Measurements from ENCODE around the gene PLAAT1.

The PLAAT1 gene

DNA sequence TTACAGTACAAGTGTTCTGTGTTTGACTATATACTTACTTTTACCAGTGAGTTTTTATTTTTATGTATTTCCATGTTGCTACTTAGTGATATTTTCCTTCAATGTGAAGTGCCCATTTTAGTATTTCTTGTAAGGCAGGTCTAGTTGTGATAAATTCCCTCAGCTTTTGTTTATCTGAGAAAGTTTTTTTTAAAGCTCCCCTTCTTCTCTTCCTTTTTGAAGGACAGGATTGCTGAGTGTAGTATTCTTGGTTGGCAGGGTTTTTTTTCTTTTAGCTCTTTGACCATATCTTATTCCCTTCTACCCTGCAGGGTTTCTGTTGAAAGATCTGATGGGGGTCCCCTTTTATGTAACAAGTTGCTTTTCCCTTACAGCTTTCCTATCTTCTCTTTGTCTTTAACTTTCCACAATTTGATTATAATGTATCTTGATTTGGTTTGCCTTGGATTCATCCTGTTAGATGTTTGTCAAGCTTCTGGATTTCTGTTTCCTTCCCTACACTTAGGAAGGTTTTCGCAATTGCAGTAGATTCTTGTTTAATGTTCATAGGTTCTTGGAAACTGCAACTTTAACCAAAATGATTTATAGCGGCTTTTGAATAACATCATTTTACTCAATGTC, 7.9 kb downstream of the PLAAT1 start:
- 100% methylated on average over 1 of the region's 2 CpGs; no CpG with 5 or more reads in 1 of the 2 experiments for WGBS, 2 experiments

DNA sequence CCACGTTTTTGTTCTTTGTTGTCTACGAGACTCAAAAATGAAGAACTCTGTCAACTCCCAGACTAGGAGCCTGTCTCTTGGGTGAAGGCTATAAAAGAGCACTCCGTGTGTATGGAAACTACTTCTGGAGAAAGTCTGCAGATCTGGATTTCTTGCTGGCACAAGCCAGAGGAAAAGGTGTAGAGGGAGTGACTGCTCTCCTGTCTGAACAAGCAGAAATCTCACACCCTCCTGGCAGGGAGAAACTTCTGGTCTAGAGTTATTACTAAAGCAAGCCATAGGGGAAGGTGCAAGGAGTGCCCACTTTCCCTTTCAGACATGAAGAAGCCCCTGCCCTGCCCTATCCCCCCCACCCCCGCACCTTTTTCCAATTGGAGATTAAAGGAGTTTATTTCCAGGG, 9.5 kb downstream of the PLAAT1 start:
- H3K36me3 ChIP-seq (ENCODE audit: control insufficient read depth, insufficient read depth, low read length) = no peaks in the 10 kb centered on the region
- H3K27me3 ChIP-seq (ENCODE audit: control insufficient read depth, insufficient read depth, low read length, poor library complexity, severe bottlenecking) = no peaks in the 10 kb centered on the region
- no peaks in the 10 kb centered on the region for H3K4me1 ChIP-seq (ENCODE audit: control insufficient read depth, insufficient read depth, low read length)
- WGBS, 2 experiments = 90 to 91% methylated on average over 3 to 4 of the region's 4 CpGs
- H3K27ac ChIP-seq (ENCODE audit: insufficient read depth, low read depth, low read length, poor library complexity, severe bottlenecking) = no peak overlapping the region
- peaks cover 3% of the 10 kb centered on the region for H3K9me3 ChIP-seq (ENCODE audit: control insufficient read depth, low read length)
- no peak overlapping the region for H3K4me3 ChIP-seq (ENCODE audit: insufficient read depth, low read depth, low read length)

More for the DNA sequence above, 7.9 kb downstream of the PLAAT1 start:
- Histone ChIP-seq H3K27ac (ENCODE audit: insufficient read depth, low read depth, low read length, poor library complexity, severe bottlenecking) (no peak overlapping the region), H3K27me3 (ENCODE audit: control insufficient read depth, insufficient read depth, low read length, poor library complexity, severe bottlenecking) (no peaks in the 10 kb centered on the region), H3K9me3 (ENCODE audit: control insufficient read depth, low read length) (peaks cover 3% of the 10 kb centered on the region), H3K4me3 (ENCODE audit: insufficient read depth, low read depth, low read length) (no peak overlapping the region), H3K4me1 (ENCODE audit: control insufficient read depth, insufficient read depth, low read length) (no peaks in the 10 kb centered on the region), H3K36me3 (ENCODE audit: control insufficient read depth, insufficient read depth, low read length) (no peaks in the 10 kb centered on the region)

DNA sequence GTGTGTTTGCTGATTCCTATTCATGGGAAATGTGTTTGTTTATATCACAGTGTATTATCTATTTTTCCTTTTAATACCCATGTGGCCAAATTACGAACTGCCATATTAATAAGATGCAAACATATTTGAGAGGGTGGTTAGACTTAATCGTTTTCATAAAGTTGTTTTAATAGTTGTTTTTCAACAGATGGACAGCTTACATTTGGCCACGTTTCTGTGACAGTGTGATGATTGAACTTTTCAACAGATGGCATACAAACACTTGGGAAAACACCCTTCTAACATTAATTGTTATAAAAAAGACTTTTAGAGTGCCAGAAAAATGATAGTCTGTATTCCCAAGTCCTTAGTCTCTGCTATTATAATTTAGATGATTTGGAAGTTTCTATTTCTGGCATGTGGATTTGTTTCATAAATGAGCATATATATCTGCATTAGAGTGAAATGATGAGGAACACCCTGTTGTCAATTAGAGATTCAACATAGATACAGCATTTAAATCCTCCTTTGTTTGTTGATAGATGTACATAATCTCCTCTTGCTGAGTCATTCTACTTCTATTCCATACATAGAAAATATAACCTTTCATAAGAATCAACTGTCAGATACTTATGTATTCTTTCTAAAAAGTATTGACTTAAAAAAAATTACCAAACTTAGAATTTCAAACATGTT, 13.1 kb downstream of the PLAAT1 start:
- no peaks in the 10 kb centered on the region for H3K27me3 ChIP-seq (ENCODE audit: control insufficient read depth, insufficient read depth, low read length, poor library complexity, severe bottlenecking)
- H3K36me3 ChIP-seq (ENCODE audit: control insufficient read depth, insufficient read depth, low read length) = no peaks in the 10 kb centered on the region
- no peaks in the 10 kb centered on the region for H3K4me1 ChIP-seq (ENCODE audit: control insufficient read depth, insufficient read depth, low read length)
- WGBS, 2 experiments = 80 to 94% methylated on average over 1 to 3 of the region's 3 CpGs
- no peak overlapping the region for H3K27ac ChIP-seq (ENCODE audit: insufficient read depth, low read depth, low read length, poor library complexity, severe bottlenecking)
- H3K4me3 ChIP-seq (ENCODE audit: insufficient read depth, low read depth, low read length) = no peak overlapping the region
- peaks cover under 1% of the 10 kb centered on the region for H3K9me3 ChIP-seq (ENCODE audit: control insufficient read depth, low read length)

DNA sequence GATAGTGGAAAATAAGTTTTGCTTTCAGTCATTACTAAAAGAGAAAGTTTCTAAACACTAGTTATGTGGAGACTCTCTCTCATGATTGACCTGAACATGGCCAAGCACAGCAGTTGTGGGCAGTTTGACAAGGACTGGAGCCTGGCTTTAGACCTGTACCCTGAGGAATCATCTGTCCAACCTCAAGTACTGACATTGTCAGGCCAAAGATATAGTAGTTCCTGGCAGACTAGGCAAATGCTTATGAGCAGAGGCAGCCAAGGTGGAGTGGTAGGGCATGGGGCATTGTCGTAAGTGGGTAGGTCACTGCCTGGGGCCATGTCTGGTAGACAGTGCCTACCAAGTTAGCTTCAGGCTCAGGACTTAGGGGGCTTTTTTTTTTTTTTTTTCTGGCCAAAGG, 20.9 kb downstream of the PLAAT1 start:
- no peaks in the 10 kb centered on the region for H3K36me3 ChIP-seq (ENCODE audit: control insufficient read depth, insufficient read depth, low read length)
- H3K9me3 ChIP-seq (ENCODE audit: control insufficient read depth, low read length) = no peaks in the 10 kb centered on the region
- H3K27ac ChIP-seq (ENCODE audit: insufficient read depth, low read depth, low read length, poor library complexity, severe bottlenecking) = no peak overlapping the region
- no peak overlapping the region for H3K4me3 ChIP-seq (ENCODE audit: insufficient read depth, low read depth, low read length)
- H3K27me3 ChIP-seq (ENCODE audit: control insufficient read depth, insufficient read depth, low read length, poor library complexity, severe bottlenecking) = no peaks in the 10 kb centered on the region
- WGBS, 2 experiments = 97 to 100% methylated on average over 1 of the region's 1 CpG
- H3K4me1 ChIP-seq (ENCODE audit: control insufficient read depth, insufficient read depth, low read length) = no peaks in the 10 kb centered on the region

DNA sequence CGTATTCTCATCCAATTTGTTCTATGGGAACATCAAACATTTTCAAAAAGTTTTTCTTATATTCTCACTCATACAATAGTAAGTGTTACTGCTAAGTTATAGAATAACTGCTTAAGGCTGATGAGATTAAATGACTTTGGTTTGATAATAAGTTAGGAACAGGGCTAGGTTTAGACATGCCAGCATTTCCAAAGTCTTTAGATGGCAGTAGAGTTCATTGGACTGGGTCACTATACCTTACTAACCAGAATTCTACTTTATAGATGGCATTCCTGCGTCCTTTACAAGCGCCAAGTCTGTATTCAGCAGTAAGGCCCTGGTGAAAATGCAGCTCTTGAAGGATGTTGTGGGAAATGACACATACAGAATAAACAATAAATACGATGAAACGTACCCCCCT, 21.7 kb downstream of the PLAAT1 start:
- Histone ChIP-seq H3K36me3 (ENCODE audit: control insufficient read depth, insufficient read depth, low read length) (no peaks in the 10 kb centered on the region), H3K27me3 (ENCODE audit: control insufficient read depth, insufficient read depth, low read length, poor library complexity, severe bottlenecking) (no peaks in the 10 kb centered on the region), H3K27ac (ENCODE audit: insufficient read depth, low read depth, low read length, poor library complexity, severe bottlenecking) (no peak overlapping the region), H3K4me1 (ENCODE audit: control insufficient read depth, insufficient read depth, low read length) (no peaks in the 10 kb centered on the region), H3K9me3 (ENCODE audit: control insufficient read depth, low read length) (no peaks in the 10 kb centered on the region), H3K4me3 (ENCODE audit: insufficient read depth, low read depth, low read length) (no peak overlapping the region)
- WGBS, 2 experiments = 89 to 90% methylated on average over 2 to 5 of the region's 5 CpGs

DNA sequence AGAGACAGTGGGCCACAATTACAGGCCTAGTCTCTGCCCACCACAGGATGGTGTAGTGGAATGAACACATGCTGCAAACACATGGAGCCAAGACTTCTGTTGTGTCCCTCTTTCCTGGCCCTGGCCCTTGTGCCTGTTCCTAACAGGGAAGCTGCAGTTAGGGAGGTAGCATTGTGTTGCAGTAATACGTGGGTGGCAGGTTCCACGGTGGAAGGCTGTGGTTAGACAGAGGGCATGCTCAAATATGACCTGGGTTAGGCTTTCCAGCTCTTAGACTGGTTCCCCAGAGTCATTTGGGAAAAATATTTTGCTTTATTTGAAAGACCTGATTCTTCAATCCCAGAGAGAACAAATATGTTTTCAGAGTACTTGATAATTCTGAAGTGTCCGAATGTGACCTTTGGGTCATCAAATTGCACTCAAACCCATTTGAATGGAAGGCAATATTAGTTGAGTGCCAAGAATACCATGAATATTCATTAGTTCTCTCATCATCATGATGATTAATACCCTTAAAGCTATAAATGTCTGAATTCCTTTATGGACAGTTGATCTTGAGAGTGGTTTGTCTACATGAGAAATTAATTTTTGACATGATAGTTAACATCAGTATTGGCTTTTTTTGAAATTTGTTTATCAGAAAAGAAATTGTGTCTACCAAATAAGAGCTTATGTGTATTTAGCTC, 28.5 kb downstream of the PLAAT1 start:
- no peaks in the 10 kb centered on the region for H3K36me3 ChIP-seq (ENCODE audit: control insufficient read depth, insufficient read depth, low read length)
- H3K4me3 ChIP-seq (ENCODE audit: insufficient read depth, low read depth, low read length) = no peak overlapping the region
- no peak overlapping the region for H3K27ac ChIP-seq (ENCODE audit: insufficient read depth, low read depth, low read length, poor library complexity, severe bottlenecking)
- no peaks in the 10 kb centered on the region for H3K4me1 ChIP-seq (ENCODE audit: control insufficient read depth, insufficient read depth, low read length)
- no peaks in the 10 kb centered on the region for H3K27me3 ChIP-seq (ENCODE audit: control insufficient read depth, insufficient read depth, low read length, poor library complexity, severe bottlenecking)
- H3K9me3 ChIP-seq (ENCODE audit: control insufficient read depth, low read length) = no peaks in the 10 kb centered on the region
- WGBS, 2 experiments = 94% methylated on average over 3 of the region's 3 CpGs

DNA sequence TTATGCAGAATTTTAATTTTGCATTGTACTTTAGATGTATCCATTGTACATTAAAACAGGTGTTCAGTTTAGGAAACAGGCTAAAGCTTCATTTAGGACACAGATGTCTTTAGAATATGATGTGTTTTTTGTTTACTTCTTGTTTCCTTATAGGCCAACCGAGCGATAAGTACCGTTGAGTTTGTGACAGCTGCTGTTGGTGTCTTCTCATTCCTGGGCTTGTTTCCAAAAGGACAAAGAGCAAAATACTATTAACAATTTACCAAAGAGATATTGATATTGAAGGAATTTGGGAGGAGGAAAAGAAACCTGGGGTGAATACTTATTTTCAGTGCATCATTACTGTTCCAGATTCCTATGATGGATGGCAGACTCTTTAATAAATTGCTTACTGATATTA, 29.4 kb downstream of the PLAAT1 start:
- Histone ChIP-seq H3K27me3 (ENCODE audit: control insufficient read depth, insufficient read depth, low read length, poor library complexity, severe bottlenecking) (no peaks in the 10 kb centered on the region), H3K4me1 (ENCODE audit: control insufficient read depth, insufficient read depth, low read length) (no peaks in the 10 kb centered on the region), H3K27ac (ENCODE audit: insufficient read depth, low read depth, low read length, poor library complexity, severe bottlenecking) (no peak overlapping the region), H3K4me3 (ENCODE audit: insufficient read depth, low read depth, low read length) (no peak overlapping the region), H3K9me3 (ENCODE audit: control insufficient read depth, low read length) (no peaks in the 10 kb centered on the region), H3K36me3 (ENCODE audit: control insufficient read depth, insufficient read depth, low read length) (no peaks in the 10 kb centered on the region)
- WGBS, 2 experiments = 97 to 100% methylated on average over 3 of the region's 3 CpGs

DNA sequence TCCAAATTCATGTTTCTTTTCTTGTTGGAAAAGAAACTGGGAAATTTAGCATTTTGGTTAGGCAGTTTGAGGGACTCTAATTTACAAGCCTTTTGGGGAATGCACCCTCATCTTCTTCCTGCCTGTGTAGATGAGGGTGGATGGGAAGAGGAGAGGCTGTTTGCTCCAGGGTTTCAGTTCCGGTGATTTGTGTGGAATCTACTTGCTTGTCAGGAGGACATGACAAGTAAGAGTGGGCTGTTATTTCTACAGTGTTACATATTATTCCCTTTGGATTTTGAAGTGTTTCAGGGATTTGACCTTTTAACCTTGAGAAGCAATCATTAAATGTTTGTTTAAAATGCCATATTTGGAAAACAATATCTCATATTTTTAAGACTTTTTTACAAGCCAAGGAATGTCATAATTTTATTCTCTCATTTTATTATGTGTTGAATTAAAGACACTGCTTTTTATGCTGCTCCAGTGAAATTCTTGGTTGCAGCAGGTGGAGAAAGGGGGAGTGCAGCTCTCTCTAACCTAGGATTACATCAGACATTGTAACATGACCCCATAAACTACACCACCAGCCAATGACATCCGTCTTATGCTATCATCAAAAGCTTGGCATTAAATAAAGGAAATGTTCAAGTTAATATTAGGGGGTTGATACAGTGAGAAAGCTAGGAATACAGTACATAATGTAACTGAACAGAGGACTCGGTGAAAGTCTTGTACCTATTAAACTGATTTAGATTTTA, 30.2 kb downstream of the PLAAT1 start:
- no peak overlapping the region for H3K4me3 ChIP-seq (ENCODE audit: insufficient read depth, low read depth, low read length)
- H3K4me1 ChIP-seq (ENCODE audit: control insufficient read depth, insufficient read depth, low read length) = no peaks in the 10 kb centered on the region
- no peaks in the 10 kb centered on the region for H3K36me3 ChIP-seq (ENCODE audit: control insufficient read depth, insufficient read depth, low read length)
- no peak overlapping the region for H3K27ac ChIP-seq (ENCODE audit: insufficient read depth, low read depth, low read length, poor library complexity, severe bottlenecking)
- H3K9me3 ChIP-seq (ENCODE audit: control insufficient read depth, low read length) = no peaks in the 10 kb centered on the region
- H3K27me3 ChIP-seq (ENCODE audit: control insufficient read depth, insufficient read depth, low read length, poor library complexity, severe bottlenecking) = no peaks in the 10 kb centered on the region
- 85 to 100% methylated on average over 2 to 3 of the region's 3 CpGs for WGBS, 2 experiments

DNA sequence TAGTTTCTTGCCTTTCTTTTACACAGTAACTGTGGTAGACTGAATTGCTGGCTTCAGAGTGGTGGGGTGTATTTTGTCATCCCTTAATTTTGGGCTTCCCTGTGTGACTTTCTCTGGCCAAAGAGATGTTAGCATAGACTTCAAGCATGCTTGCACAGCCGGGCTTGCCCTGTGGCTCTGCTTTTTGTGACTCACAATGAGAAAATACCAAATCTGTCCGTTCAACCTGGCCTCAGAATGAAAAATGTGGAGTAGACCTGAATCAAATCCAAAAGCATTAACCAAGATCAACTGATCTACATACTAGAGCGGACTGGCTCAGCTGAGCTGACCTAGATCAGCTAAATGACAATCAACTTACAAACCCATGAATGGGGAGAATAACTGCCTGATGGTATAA, 51.4 kb downstream of the PLAAT1 start:
- no peaks in the 10 kb centered on the region for H3K27me3 ChIP-seq (ENCODE audit: control insufficient read depth, insufficient read depth, low read length, poor library complexity, severe bottlenecking)
- WGBS, 2 experiments = 87% methylated on average over 3 of the region's 3 CpGs
- H3K4me1 ChIP-seq (ENCODE audit: control insufficient read depth, insufficient read depth, low read length) = no peaks in the 10 kb centered on the region
- H3K27ac ChIP-seq (ENCODE audit: insufficient read depth, low read depth, low read length, poor library complexity, severe bottlenecking) = no peak overlapping the region
- H3K4me3 ChIP-seq (ENCODE audit: insufficient read depth, low read depth, low read length) = no peak overlapping the region
- no peaks in the 10 kb centered on the region for H3K9me3 ChIP-seq (ENCODE audit: control insufficient read depth, low read length)
- no peaks in the 10 kb centered on the region for H3K36me3 ChIP-seq (ENCODE audit: control insufficient read depth, insufficient read depth, low read length)

DNA sequence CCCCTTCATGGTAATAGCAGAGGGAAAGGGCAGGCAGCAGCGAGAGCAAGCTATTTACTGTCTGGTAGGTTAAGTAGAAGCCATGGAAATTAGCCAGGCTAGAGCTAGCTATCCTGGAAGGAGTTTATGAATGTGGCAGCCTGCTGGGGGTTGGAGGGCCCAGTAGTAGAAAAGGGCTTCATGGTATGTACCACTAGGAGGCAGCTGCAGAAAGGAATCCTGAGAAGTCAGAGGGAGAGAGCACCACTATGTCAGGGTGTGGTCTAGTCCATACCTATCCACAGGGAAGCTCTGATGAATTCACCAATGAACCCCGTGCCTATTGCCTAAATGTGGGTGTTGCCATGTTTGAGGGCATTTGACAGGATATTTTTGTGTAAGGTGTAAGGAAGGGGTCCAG, 55.0 kb downstream of the PLAAT1 start:
- 95% methylated on average over 2 of the region's 2 CpGs for WGBS, 2 experiments
- Histone ChIP-seq H3K9me3 (ENCODE audit: control insufficient read depth, low read length) (no peaks in the 10 kb centered on the region), H3K4me3 (ENCODE audit: insufficient read depth, low read depth, low read length) (no peak overlapping the region), H3K36me3 (ENCODE audit: control insufficient read depth, insufficient read depth, low read length) (no peaks in the 10 kb centered on the region), H3K4me1 (ENCODE audit: control insufficient read depth, insufficient read depth, low read length) (no peaks in the 10 kb centered on the region), H3K27ac (ENCODE audit: insufficient read depth, low read depth, low read length, poor library complexity, severe bottlenecking) (no peak overlapping the region), H3K27me3 (ENCODE audit: control insufficient read depth, insufficient read depth, low read length, poor library complexity, severe bottlenecking) (no peaks in the 10 kb centered on the region)
